Prostate gland (tissue), 2 donors: ENCODE results near the gene SGF29.

Experiments used
- POLR2A ChIP-seq: fragments of 450-650 bp; IDR thresholded peaks from one replicate; pipeline ENCODE4 v1.6.1; 2016; ENCODE audit warnings: antibody characterized with exemption, mild to moderate bottlenecking
- TF ChIP-seq, protein P1 (sequence below), 4 experiments: fragments of 200-600 bp in 2 of 4; fragments of 450-650 bp in 2 of 4; sonication (generic) in 2 of 4; IDR thresholded peaks; 1 replicate in 3 of 4; 2 replicates in 1 of 4; pipeline ENCODE4 v1.5.1; 2016 to 2019; ENCODE audit warnings: antibody characterized with exemption in 4 of 4, mild to moderate bottlenecking in 2 of 4, moderate library complexity in 2 of 4

DNA sequence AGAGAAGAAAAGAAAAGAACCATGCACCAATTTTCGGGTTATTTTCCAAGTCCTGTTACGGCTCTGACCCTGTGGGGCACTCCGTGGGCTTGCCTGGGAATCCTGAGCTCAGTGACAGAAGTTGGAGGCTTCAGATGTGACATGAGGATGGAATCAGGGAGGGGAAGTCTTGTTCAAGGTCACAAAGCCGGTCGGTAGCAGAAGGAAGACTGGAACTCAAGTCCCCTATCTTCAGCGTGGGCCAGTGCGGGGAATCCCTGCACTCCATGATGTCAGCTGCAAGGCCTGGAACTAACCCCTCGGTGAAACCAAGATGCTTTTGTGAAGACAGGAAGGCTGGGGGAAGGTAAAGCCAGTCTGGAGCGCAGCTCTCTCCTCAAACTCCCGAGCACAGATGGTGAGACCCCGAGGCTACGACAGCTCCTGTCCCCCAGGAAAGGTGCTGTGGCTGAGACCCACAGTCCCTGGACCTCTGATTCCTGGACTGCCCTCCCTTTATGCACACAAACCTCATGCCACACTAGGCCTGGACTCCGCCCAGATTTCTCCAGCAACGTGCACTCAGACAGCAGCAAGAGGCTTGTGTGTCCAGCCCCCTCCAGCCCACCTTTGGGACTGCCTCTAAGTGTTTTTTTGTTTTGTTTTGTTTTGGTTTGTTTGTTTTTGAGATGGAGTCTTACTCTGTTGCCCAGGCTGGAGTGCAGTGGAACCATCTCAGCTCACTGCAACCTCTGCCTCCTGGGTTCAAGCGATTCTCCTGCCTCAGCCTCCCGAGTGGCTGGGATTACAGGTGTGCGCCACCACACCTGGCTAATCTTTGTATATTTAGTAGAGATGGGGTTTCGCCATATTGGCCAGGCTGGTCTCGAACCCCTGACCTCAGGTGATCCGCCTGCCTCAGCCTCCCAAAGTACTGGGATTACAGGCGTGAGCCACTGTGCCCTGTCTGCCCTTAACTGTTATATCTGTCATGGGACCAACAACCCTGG is 41.6 kb upstream of the SGF29 start:
- TF ChIP-seq POLR2A: no peak
- TF ChIP-seq, protein P1, sequence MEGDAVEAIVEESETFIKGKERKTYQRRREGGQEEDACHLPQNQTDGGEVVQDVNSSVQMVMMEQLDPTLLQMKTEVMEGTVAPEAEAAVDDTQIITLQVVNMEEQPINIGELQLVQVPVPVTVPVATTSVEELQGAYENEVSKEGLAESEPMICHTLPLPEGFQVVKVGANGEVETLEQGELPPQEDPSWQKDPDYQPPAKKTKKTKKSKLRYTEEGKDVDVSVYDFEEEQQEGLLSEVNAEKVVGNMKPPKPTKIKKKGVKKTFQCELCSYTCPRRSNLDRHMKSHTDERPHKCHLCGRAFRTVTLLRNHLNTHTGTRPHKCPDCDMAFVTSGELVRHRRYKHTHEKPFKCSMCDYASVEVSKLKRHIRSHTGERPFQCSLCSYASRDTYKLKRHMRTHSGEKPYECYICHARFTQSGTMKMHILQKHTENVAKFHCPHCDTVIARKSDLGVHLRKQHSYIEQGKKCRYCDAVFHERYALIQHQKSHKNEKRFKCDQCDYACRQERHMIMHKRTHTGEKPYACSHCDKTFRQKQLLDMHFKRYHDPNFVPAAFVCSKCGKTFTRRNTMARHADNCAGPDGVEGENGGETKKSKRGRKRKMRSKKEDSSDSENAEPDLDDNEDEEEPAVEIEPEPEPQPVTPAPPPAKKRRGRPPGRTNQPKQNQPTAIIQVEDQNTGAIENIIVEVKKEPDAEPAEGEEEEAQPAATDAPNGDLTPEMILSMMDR (IDR thresholded peaks at IDR 0.05): no peak
